GM12892 (cell line): Measurements from ENCODE around the gene KPNA3.

Experiments used
- POLR2A ChIP-seq: IDR thresholded peaks from 2 replicates; pipeline ENCODE4 v1.6.1; 2011; ENCODE audit warnings: low read depth, low read length, control low read depth
- TAF1 ChIP-seq: IDR thresholded peaks from 2 replicates; pipeline ENCODE4 v1.6.1; 2011; ENCODE audit warnings: low read depth, mild to moderate bottlenecking, control low read depth, low read length, borderline replicate concordance

GRCh38 chr13:49667773-49668172 is 124.7 kb downstream of the KPNA3 start:
- TF ChIP-seq POLR2A (no peak), TAF1 (no peak)
